ENCODE measurements around the gene LAMB1.
"Not testable (repeated sequence)": the region's sequence is repeated elsewhere in the genome, so short reads cannot be mapped to it uniquely, and the experiment has no call there.

LAMB1 gene

GRCh38 chr7:108033776-108034497 lies 31.0 kb upstream of the LAMB1 start:
- no peak overlapping the region for H2AFZ ChIP-seq (ENCODE audit: low read depth, low read length)
- no peak overlapping the region for H3K27ac ChIP-seq (ENCODE audit: low read length, poor library complexity, severe bottlenecking)
- no peak for DNase-seq
- H3K27me3 ChIP-seq (ENCODE audit: control insufficient read depth in 1 of 2, insufficient read depth in 1 of 2, low read length in 2 of 2), result no peaks in the 10 kb centered on the region
- H2BK120ac ChIP-seq (ENCODE audit: low read depth, low read length), result no peak overlapping the region
- no peak overlapping the region for H3K23ac ChIP-seq (ENCODE audit: low read length in 2 of 2)
- no peak overlapping the region for H3K18ac ChIP-seq (ENCODE audit: low read depth in 1 of 2, low read length in 2 of 2)
- H4K91ac ChIP-seq (ENCODE audit: low read length), result no peak overlapping the region
- WGBS, result 91% methylated on average over 4 of the region's 5 CpGs
- no peak overlapping the region for H2BK12ac ChIP-seq (ENCODE audit: low read length in 2 of 2)
- H3K4me2 ChIP-seq (ENCODE audit: low read length, poor library complexity, severe bottlenecking), result no peak overlapping the region
- H2AK5ac ChIP-seq (ENCODE audit: low read length, severe bottlenecking), result no peak overlapping the region
- H2BK5ac ChIP-seq (ENCODE audit: low read depth, low read length, poor library complexity, severe bottlenecking), result no peak overlapping the region
- H3K9me3 ChIP-seq (ENCODE audit: control insufficient read depth, low read length), result no peaks in the 10 kb centered on the region
- H2BK15ac ChIP-seq (ENCODE audit: low read depth, poor library complexity, severe bottlenecking), result no peak overlapping the region
- no peak overlapping the region for H3K14ac ChIP-seq (ENCODE audit: low read length in 2 of 2)
- no peak overlapping the region for H3K4me3 ChIP-seq (ENCODE audit: insufficient read depth in 1 of 2, low read depth in 1 of 2, low read length in 2 of 2)
- no peak overlapping the region for H3K9ac ChIP-seq (ENCODE audit: low read length)
- H3K4ac ChIP-seq (ENCODE audit: low read depth in 1 of 2, low read length in 2 of 2), result no peak overlapping the region
- H4K8ac ChIP-seq (ENCODE audit: low read length), result no peak overlapping the region
- H3K4me1 ChIP-seq (ENCODE audit: control insufficient read depth, insufficient read depth, low read depth, low read length), result peaks cover 2% of the 10 kb centered on the region
- H3K79me1 ChIP-seq (replicated peaks; ENCODE audit: low read length, poor library complexity, severe bottlenecking), result no peaks in the 10 kb centered on the region
- H3K36me3 ChIP-seq (ENCODE audit: control insufficient read depth in 1 of 2, insufficient read depth in 2 of 2, low read depth in 1 of 2, low read length in 2 of 2), result no peaks in the 10 kb centered on the region

DNA sequence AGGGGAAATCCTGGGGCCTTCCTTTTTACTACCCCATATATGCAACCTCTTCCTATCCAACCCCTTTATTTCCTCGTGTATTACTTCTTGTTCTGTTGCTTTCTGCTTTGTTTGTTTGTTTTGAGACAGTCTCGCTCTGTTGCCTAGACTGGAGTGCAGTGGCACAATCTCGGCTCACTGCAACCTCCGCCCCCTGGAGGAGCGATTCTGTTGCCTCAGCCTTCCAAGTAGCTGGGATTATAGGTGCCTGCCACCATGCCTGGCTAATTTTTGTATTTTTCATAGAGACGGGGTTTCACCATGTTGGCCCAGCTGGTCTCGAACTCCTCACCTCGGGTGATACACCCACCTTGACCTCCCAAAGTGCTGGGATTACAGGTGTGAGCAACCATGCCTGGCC lies 30.3 kb upstream of the LAMB1 start:
- H2BK120ac ChIP-seq (ENCODE audit: low read depth, low read length); H3K23ac ChIP-seq (ENCODE audit: low read length in 2 of 2); H2BK15ac ChIP-seq (ENCODE audit: low read depth, poor library complexity, severe bottlenecking); H2AFZ ChIP-seq (ENCODE audit: low read depth, low read length); H3K79me1 ChIP-seq (replicated peaks; ENCODE audit: low read length, poor library complexity, severe bottlenecking); H2AK5ac ChIP-seq (ENCODE audit: low read length, severe bottlenecking); H3K4me3 ChIP-seq (ENCODE audit: insufficient read depth in 1 of 2, low read depth in 1 of 2, low read length in 2 of 2); H2BK12ac ChIP-seq (ENCODE audit: low read length in 2 of 2); H3K27me3 ChIP-seq (ENCODE audit: control insufficient read depth in 1 of 2, insufficient read depth in 1 of 2, low read length in 2 of 2); H3K36me3 ChIP-seq (ENCODE audit: control insufficient read depth in 1 of 2, insufficient read depth in 2 of 2, low read depth in 1 of 2, low read length in 2 of 2); H3K4me1 ChIP-seq (ENCODE audit: control insufficient read depth, insufficient read depth, low read depth, low read length); H3K4me2 ChIP-seq (ENCODE audit: low read length, poor library complexity, severe bottlenecking); H3K27ac ChIP-seq (ENCODE audit: low read length, poor library complexity, severe bottlenecking); H3K18ac ChIP-seq (ENCODE audit: low read depth in 1 of 2, low read length in 2 of 2); DNase-seq; H4K91ac ChIP-seq (ENCODE audit: low read length); H3K9ac ChIP-seq (ENCODE audit: low read length); H3K9me3 ChIP-seq (ENCODE audit: control insufficient read depth, low read length); H3K4ac ChIP-seq (ENCODE audit: low read depth in 1 of 2, low read length in 2 of 2); H3K14ac ChIP-seq (ENCODE audit: low read length in 2 of 2); H4K8ac ChIP-seq (ENCODE audit: low read length); H2BK5ac ChIP-seq (ENCODE audit: low read depth, low read length, poor library complexity, severe bottlenecking): not testable (repeated sequence)
- WGBS, result 76% methylated on average over 8 of the region's 8 CpGs

GRCh38 chr7:108030516-108030915 lies 27.6 kb upstream of the LAMB1 start:
- Histone ChIP-seq H3K9ac (ENCODE audit: low read length) (peak overlapping the region; percentile 42), H3K18ac (ENCODE audit: low read depth in 1 of 2, low read length in 2 of 2) (no peak overlapping the region), H3K4me1 (ENCODE audit: control insufficient read depth, insufficient read depth, low read depth, low read length) (peaks cover 2% of the 10 kb centered on the region), H4K8ac (ENCODE audit: low read length) (no peak overlapping the region), H3K4me2 (ENCODE audit: low read length, poor library complexity, severe bottlenecking) (no peak overlapping the region), H3K4me3 (ENCODE audit: insufficient read depth in 1 of 2, low read depth in 1 of 2, low read length in 2 of 2) (no peak overlapping the region), H3K79me1 (replicated peaks; ENCODE audit: low read length, poor library complexity, severe bottlenecking) (no peaks in the 10 kb centered on the region), H2AFZ (ENCODE audit: low read depth, low read length) (no peak overlapping the region), H3K27ac (ENCODE audit: low read length, poor library complexity, severe bottlenecking) (peak overlapping the region; percentile 10), H3K4ac (ENCODE audit: low read depth in 1 of 2, low read length in 2 of 2) (no peak overlapping the region), H3K27me3 (ENCODE audit: control insufficient read depth in 1 of 2, insufficient read depth in 1 of 2, low read length in 2 of 2) (no peaks in the 10 kb centered on the region), H3K14ac (ENCODE audit: low read length in 2 of 2) (no peak overlapping the region), H2BK120ac (ENCODE audit: low read depth, low read length) (no peak overlapping the region), H3K23ac (ENCODE audit: low read length in 2 of 2) (no peak overlapping the region), H2AK5ac (ENCODE audit: low read length, severe bottlenecking) (no peak overlapping the region), H2BK5ac (ENCODE audit: low read depth, low read length, poor library complexity, severe bottlenecking) (no peak overlapping the region), H2BK12ac (ENCODE audit: low read length in 2 of 2) (peak overlapping the region in 1 of 2 experiments; percentile 4), H3K9me3 (ENCODE audit: control insufficient read depth, low read length) (no peaks in the 10 kb centered on the region), H2BK15ac (ENCODE audit: low read depth, poor library complexity, severe bottlenecking) (no peak overlapping the region), H3K36me3 (ENCODE audit: control insufficient read depth in 1 of 2, insufficient read depth in 2 of 2, low read depth in 1 of 2, low read length in 2 of 2) (no peaks in the 10 kb centered on the region), H4K91ac (ENCODE audit: low read length) (no peak overlapping the region)
- 57% methylated on average over 2 of the region's 3 CpGs for WGBS
- DNase-seq, result peak; percentile 58

GRCh38 chr7:108029034-108029433 lies 26.1 kb upstream of the LAMB1 start:
- Histone ChIP-seq H4K8ac (ENCODE audit: low read length) (no peak overlapping the region), H2AK5ac (ENCODE audit: low read length, severe bottlenecking) (no peak overlapping the region), H2BK15ac (ENCODE audit: low read depth, poor library complexity, severe bottlenecking) (no peak overlapping the region), H3K9ac (ENCODE audit: low read length) (no peak overlapping the region), H3K4ac (ENCODE audit: low read depth in 1 of 2, low read length in 2 of 2) (no peak overlapping the region), H3K27me3 (ENCODE audit: control insufficient read depth in 1 of 2, insufficient read depth in 1 of 2, low read length in 2 of 2) (no peaks in the 10 kb centered on the region), H3K9me3 (ENCODE audit: control insufficient read depth, low read length) (no peaks in the 10 kb centered on the region), H3K4me1 (ENCODE audit: control insufficient read depth, insufficient read depth, low read depth, low read length) (peaks cover 2% of the 10 kb centered on the region), H3K4me2 (ENCODE audit: low read length, poor library complexity, severe bottlenecking) (no peak overlapping the region), H4K91ac (ENCODE audit: low read length) (no peak overlapping the region), H3K79me1 (replicated peaks; ENCODE audit: low read length, poor library complexity, severe bottlenecking) (no peaks in the 10 kb centered on the region), H3K4me3 (ENCODE audit: insufficient read depth in 1 of 2, low read depth in 1 of 2, low read length in 2 of 2) (no peak overlapping the region), H3K36me3 (ENCODE audit: control insufficient read depth in 1 of 2, insufficient read depth in 2 of 2, low read depth in 1 of 2, low read length in 2 of 2) (no peaks in the 10 kb centered on the region), H3K14ac (ENCODE audit: low read length in 2 of 2) (no peak overlapping the region), H2BK120ac (ENCODE audit: low read depth, low read length) (no peak overlapping the region), H3K23ac (ENCODE audit: low read length in 2 of 2) (no peak overlapping the region), H3K27ac (ENCODE audit: low read length, poor library complexity, severe bottlenecking) (no peak overlapping the region), H2BK5ac (ENCODE audit: low read depth, low read length, poor library complexity, severe bottlenecking) (no peak overlapping the region), H2AFZ (ENCODE audit: low read depth, low read length) (no peak overlapping the region), H2BK12ac (ENCODE audit: low read length in 2 of 2) (no peak overlapping the region), H3K18ac (ENCODE audit: low read depth in 1 of 2, low read length in 2 of 2) (no peak overlapping the region)
- no peak for DNase-seq
- WGBS, result 100% methylated on average over 2 of the region's 3 CpGs
